Measurements from ENCODE around the gene CRYBG1.

DNA sequence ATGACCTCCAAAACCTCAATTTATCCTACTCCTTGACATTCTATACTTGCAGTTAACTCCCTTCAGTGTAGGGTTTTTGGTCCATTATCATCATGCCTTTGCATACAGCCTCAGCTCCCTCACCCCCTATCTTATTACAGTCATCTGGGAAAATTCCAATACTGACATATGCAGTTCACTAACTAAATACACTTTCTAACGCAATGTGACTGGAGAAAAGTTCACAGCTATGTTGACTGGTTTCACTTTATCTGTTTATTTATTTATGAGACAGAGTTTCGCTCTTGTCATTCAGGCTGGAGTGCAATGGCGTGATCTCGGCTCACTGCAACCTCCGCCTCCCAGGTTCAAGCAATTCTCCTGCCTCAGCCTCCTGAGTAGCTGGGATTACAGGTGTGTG, 64.9 kb downstream of the CRYBG1 start:
- TF ChIP-seq, protein P1, sequence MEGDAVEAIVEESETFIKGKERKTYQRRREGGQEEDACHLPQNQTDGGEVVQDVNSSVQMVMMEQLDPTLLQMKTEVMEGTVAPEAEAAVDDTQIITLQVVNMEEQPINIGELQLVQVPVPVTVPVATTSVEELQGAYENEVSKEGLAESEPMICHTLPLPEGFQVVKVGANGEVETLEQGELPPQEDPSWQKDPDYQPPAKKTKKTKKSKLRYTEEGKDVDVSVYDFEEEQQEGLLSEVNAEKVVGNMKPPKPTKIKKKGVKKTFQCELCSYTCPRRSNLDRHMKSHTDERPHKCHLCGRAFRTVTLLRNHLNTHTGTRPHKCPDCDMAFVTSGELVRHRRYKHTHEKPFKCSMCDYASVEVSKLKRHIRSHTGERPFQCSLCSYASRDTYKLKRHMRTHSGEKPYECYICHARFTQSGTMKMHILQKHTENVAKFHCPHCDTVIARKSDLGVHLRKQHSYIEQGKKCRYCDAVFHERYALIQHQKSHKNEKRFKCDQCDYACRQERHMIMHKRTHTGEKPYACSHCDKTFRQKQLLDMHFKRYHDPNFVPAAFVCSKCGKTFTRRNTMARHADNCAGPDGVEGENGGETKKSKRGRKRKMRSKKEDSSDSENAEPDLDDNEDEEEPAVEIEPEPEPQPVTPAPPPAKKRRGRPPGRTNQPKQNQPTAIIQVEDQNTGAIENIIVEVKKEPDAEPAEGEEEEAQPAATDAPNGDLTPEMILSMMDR (IDR thresholded peaks at IDR 0.05): no peak
- no peak for TF ChIP-seq POLR2A (IDR thresholded peaks at IDR 0.05)

Data from body of pancreas (tissue), 4 donors.